ENCODE measurements around the gene KCNN1. TPM values are rescaled to one million over a fixed set of nuclear protein-coding genes. Genes with fewer than 3 reads are reported as not detected.

KCNN1 gene
- total and polyA plus RNA-seq, 2 of the 13 experiments (the other 11 are each of a cell fraction or from before 2014, with no cell fraction given) = 0.04 TPM; not detected in 1

DNA sequence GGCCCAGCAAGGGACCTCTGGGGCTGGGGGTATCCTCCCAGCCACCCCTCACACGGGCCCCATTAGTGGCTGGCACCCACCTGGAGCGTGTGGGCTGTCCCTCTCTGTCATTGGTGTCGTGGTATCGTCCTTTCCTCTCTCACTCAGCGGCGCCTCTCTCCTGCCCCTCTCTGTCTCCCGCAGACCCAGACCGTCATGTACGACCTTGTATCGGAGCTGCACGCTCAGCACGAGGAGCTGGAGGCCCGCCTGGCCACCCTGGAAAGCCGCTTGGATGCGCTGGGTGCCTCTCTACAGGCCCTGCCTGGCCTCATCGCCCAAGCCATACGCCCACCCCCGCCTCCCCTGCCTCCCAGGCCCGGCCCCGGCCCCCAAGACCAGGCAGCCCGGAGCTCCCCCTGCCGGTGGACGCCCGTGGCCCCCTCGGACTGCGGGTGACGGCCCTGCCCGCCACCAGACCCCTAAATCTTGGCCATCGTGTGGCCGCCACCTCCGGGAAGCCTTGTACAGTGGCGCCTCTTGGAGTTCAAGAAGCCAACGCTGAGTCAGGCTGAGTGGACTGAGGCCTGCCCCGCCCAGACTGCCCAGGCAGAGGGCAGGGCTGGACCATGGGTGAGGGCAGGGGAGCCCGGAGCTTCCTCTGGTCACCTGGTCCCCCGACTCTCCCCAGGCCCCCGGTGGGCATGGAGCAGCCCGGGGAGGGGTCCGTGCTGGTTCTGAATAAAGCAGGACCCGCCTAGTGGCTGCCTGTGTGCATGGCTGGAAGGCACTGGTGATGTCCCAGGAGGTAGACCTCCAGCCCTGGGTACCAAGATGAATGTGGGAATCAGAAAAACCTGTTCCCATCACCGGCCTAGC lies 31.3 kb downstream of the KCNN1 start (continued):
- TF ChIP-seq NFE2L1 (CRISPR knock-in tag; IDR thresholded peaks at IDR 0.05; ENCODE audit: borderline replicate concordance) (no peak), ZBTB7B (CRISPR knock-in tag; IDR thresholded peaks at IDR 0.05) (peak; percentile 59), ZNF569 (CRISPR knock-in tag; IDR thresholded peaks at IDR 0.05; ENCODE audit: borderline replicate concordance) (no peak), ZFY (CRISPR knock-in tag; IDR thresholded peaks at IDR 0.05) (peak; percentile 46), PHF8 (CRISPR knock-in tag; IDR thresholded peaks at IDR 0.05) (peak; percentile 17; the same call in 1 of the 2 replicates), MIXL1 (CRISPR knock-in tag; IDR thresholded peaks at IDR 0.05) (no peak), ZEB1 (IDR thresholded peaks at IDR 0.05; ENCODE audit: insufficient replicate concordance, low read depth) (no peak), ZFP36 (IDR thresholded peaks at IDR 0.05; ENCODE audit: borderline replicate concordance, low read depth, low read length, partially characterized antibody) (no peak), DR1 (CRISPR knock-in tag; IDR thresholded peaks at IDR 0.05) (no peak), ZC3H13 (CRISPR knock-in tag; IDR thresholded peaks at IDR 0.05) (0 out of 2 replicates have a peak, but pooled peaks have one; percentile 7), PAF1 (CRISPR knock-in tag; IDR thresholded peaks at IDR 0.05) (no peak)
- TF ChIP-seq, protein P1, sequence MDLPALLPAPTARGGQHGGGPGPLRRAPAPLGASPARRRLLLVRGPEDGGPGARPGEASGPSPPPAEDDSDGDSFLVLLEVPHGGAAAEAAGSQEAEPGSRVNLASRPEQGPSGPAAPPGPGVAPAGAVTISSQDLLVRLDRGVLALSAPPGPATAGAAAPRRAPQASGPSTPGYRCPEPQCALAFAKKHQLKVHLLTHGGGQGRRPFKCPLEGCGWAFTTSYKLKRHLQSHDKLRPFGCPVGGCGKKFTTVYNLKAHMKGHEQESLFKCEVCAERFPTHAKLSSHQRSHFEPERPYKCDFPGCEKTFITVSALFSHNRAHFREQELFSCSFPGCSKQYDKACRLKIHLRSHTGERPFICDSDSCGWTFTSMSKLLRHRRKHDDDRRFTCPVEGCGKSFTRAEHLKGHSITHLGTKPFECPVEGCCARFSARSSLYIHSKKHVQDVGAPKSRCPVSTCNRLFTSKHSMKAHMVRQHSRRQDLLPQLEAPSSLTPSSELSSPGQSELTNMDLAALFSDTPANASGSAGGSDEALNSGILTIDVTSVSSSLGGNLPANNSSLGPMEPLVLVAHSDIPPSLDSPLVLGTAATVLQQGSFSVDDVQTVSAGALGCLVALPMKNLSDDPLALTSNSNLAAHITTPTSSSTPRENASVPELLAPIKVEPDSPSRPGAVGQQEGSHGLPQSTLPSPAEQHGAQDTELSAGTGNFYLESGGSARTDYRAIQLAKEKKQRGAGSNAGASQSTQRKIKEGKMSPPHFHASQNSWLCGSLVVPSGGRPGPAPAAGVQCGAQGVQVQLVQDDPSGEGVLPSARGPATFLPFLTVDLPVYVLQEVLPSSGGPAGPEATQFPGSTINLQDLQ (CRISPR knock-in tag; IDR thresholded peaks at IDR 0.05) = no peak
- TF ChIP-seq, protein P2, sequence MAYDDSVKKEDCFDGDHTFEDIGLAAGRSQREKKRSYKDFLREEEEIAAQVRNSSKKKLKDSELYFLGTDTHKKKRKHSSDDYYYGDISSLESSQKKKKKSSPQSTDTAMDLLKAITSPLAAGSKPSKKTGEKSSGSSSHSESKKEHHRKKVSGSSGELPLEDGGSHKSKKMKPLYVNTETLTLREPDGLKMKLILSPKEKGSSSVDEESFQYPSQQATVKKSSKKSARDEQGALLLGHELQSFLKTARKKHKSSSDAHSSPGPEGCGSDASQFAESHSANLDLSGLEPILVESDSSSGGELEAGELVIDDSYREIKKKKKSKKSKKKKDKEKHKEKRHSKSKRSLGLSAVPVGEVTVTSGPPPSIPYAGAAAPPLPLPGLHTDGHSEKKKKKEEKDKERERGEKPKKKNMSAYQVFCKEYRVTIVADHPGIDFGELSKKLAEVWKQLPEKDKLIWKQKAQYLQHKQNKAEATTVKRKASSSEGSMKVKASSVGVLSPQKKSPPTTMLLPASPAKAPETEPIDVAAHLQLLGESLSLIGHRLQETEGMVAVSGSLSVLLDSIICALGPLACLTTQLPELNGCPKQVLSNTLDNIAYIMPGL (CRISPR knock-in tag; IDR thresholded peaks at IDR 0.05; ENCODE audit: borderline replicate concordance in 1 of 2, low read depth in 1 of 2) = peak in 1 of 2 experiments; percentile 61; a peak in 2 of 4 replicates
- TF ChIP-seq, protein P3, sequence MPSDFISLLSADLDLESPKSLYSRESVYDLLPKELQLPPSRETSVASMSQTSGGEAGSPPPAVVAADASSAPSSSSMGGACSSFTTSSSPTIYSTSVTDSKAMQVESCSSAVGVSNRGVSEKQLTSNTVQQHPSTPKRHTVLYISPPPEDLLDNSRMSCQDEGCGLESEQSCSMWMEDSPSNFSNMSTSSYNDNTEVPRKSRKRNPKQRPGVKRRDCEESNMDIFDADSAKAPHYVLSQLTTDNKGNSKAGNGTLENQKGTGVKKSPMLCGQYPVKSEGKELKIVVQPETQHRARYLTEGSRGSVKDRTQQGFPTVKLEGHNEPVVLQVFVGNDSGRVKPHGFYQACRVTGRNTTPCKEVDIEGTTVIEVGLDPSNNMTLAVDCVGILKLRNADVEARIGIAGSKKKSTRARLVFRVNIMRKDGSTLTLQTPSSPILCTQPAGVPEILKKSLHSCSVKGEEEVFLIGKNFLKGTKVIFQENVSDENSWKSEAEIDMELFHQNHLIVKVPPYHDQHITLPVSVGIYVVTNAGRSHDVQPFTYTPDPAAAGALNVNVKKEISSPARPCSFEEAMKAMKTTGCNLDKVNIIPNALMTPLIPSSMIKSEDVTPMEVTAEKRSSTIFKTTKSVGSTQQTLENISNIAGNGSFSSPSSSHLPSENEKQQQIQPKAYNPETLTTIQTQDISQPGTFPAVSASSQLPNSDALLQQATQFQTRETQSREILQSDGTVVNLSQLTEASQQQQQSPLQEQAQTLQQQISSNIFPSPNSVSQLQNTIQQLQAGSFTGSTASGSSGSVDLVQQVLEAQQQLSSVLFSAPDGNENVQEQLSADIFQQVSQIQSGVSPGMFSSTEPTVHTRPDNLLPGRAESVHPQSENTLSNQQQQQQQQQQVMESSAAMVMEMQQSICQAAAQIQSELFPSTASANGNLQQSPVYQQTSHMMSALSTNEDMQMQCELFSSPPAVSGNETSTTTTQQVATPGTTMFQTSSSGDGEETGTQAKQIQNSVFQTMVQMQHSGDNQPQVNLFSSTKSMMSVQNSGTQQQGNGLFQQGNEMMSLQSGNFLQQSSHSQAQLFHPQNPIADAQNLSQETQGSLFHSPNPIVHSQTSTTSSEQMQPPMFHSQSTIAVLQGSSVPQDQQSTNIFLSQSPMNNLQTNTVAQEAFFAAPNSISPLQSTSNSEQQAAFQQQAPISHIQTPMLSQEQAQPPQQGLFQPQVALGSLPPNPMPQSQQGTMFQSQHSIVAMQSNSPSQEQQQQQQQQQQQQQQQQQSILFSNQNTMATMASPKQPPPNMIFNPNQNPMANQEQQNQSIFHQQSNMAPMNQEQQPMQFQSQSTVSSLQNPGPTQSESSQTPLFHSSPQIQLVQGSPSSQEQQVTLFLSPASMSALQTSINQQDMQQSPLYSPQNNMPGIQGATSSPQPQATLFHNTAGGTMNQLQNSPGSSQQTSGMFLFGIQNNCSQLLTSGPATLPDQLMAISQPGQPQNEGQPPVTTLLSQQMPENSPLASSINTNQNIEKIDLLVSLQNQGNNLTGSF (CRISPR knock-in tag; IDR thresholded peaks at IDR 0.05) = no peak
- TF ChIP-seq, protein P4, sequence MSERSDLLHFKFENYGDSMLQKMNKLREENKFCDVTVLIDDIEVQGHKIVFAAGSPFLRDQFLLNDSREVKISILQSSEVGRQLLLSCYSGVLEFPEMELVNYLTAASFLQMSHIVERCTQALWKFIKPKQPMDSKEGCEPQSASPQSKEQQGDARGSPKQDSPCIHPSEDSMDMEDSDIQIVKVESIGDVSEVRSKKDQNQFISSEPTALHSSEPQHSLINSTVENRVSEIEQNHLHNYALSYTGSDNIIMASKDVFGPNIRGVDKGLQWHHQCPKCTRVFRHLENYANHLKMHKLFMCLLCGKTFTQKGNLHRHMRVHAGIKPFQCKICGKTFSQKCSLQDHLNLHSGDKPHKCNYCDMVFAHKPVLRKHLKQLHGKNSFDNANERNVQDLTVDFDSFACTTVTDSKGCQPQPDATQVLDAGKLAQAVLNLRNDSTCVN (CRISPR knock-in tag; IDR thresholded peaks at IDR 0.05; ENCODE audit: borderline replicate concordance) = no peak
- TF ChIP-seq, protein P5, sequence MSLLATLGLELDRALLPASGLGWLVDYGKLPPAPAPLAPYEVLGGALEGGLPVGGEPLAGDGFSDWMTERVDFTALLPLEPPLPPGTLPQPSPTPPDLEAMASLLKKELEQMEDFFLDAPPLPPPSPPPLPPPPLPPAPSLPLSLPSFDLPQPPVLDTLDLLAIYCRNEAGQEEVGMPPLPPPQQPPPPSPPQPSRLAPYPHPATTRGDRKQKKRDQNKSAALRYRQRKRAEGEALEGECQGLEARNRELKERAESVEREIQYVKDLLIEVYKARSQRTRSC (CRISPR knock-in tag; IDR thresholded peaks at IDR 0.05; ENCODE audit: low read depth) = no peak
